Transverse colon (tissue), 4 donors: ENCODE measurements around the gene STRBP. TPM values are rescaled to one million over a fixed set of nuclear protein-coding genes. Genes with fewer than 3 reads are reported as not detected.

Experiments
- DNase-seq: peaks from one replicate; pipeline ENCODE4 v3.0.0-alpha.2; 2019
- H3K27ac ChIP-seq, 4 donors: fragments of 200-600 bp; sonication (generic); 2 replicates each; pipeline ENCODE4 v1.5.1; 2016 to 2018; ENCODE audit warnings: inconsistent platforms in 4 of 4
- H3K27me3 ChIP-seq: fragments of 200-600 bp; sonication (generic); 2 replicates; pipeline ENCODE4 v1.5.1; 2017; ENCODE audit warnings: inconsistent platforms
- H3K36me3 ChIP-seq, 4 donors: fragments of 200-600 bp; sonication (generic); 2 replicates each; pipeline ENCODE4 v1.5.1; 2017 to 2019; ENCODE audit warnings: inconsistent platforms in 4 of 4
- H3K4me1 ChIP-seq, 4 donors: fragments of 200-600 bp; sonication (generic); 2 replicates each; pipeline ENCODE4 v1.5.1; 2017 to 2020; ENCODE audit warnings: inconsistent platforms in 4 of 4
- H3K4me3 ChIP-seq, 4 donors: fragments of 200-600 bp; sonication (generic); 1 replicate in 1 of 4; 2 replicates in 3 of 4; pipeline versions ENCODE4 v1.5.1 to v1.6.1; 2017 to 2019; ENCODE audit warnings: inconsistent platforms in 4 of 4
- H3K9me3 ChIP-seq, 2 donors: fragments of 200-600 bp; sonication (generic); 2 replicates each; pipeline ENCODE4 v1.5.1; 2017 to 2019; ENCODE audit warnings: inconsistent platforms in 2 of 2
- EP300 ChIP-seq: sonication (generic); formaldehyde crosslinking; IDR thresholded peaks from one replicate; pipeline ENCODE4 v1.6.1; 2017; ENCODE audit warnings: antibody characterized with exemption, low read depth
- POLR2A ChIP-seq: fragments of 450-650 bp; IDR thresholded peaks from one replicate; pipeline ENCODE4 v1.6.1; 2016; ENCODE audit warnings: antibody characterized with exemption, mild to moderate bottlenecking, moderate library complexity
- POLR2AphosphoS5 ChIP-seq, 3 donors: sonication (generic); formaldehyde crosslinking; IDR thresholded peaks; one replicate each; pipeline ENCODE4 v1.6.1; 2016; ENCODE audit warnings: antibody characterized with exemption in 3 of 3
- WGBS, 2 donors: methylation state at CpG; one replicate each; pipeline ENCODE4 v1.1.5; 2018; ENCODE audit warnings: low coverage in 1 of 2; 5-methylcytosine and 5-hydroxymethylcytosine counted together
- in situ Hi-C, 4 donors: fragments of 200-750 bp; cut with MboI; loops; one replicate each; pipeline versions ENCODE4 v1.15.0 to v1.15.1; 2017; ENCODE audit warnings: low sequenced_read_pairs in 3 of 4, low pct_ligation_motif_present in 1 of 4, low pct_unique_long_range_greater_than_20kb in 1 of 4
- intact Hi-C: fragments of 100-400 bp; cut with DNase I; formaldehyde crosslinking; loops from one replicate; pipeline ENCODE4 v1.15.1; 2023; ENCODE audit warnings: low total_unique reads
- total RNA-seq, 4 donors: library from RNA; depleted of rRNA; stranded (reverse); fragments of >200 nt; gene quantifications; one replicate each; pipeline ENCODE4 v1.1.0, GENCODE V29; 2016
- TF ChIP-seq, protein P1 (sequence below), 5 experiments: fragments of 200-600 bp in 3 of 5; fragments of 450-650 bp in 2 of 5; sonication (generic) in 3 of 5; IDR thresholded peaks; 1 replicate in 2 of 5; 2 replicates in 3 of 5; pipeline ENCODE4 v1.5.1; 2016 to 2017; ENCODE audit warnings: antibody characterized with exemption in 5 of 5, inconsistent platforms in 3 of 5, mild to moderate bottlenecking in 2 of 5, moderate library complexity in 1 of 5

Gene STRBP
- total RNA-seq, 4 donors from 2014 or later = 19.1 to 50.3 (median 43.2) TPM

DNA sequence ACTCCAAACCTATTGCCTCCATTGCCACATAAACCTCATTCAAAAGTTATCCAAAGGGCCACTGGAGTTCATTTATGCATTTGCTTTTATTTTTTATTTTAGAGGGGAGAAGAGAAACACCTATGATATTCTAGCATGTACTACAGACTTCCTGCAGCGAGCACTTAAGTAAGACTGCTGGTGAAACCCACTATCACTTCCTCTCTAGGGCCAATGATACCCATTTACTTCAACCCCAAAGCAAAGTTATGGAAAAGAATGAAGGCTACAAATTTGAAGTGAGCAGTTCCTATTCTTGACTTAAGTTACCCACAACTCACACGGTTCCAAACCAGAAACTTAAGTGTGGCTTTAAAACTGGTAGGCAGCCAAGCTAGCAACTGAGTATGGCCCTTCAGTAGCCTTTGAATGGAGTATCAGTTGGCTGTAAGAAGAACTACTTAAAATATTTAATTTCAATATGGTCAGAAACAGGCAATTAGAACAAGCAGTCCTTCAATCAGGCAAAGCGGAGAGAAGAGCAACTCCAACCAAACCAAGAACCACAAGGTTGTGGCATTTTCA lies 140.8 kb downstream of the STRBP start:
- Histone ChIP-seq H3K4me3 (no peak overlapping the region), H3K4me1 (no peaks in the 10 kb centered on the region), H3K36me3 (peaks cover 0 to 11% (median 5%) of the 10 kb centered on the region in 4 donors), H3K27ac (no peak overlapping the region), H3K27me3 (no peaks in the 10 kb centered on the region), H3K9me3 (no peaks in the 10 kb centered on the region)
- 75 to 85% methylated on average over 2 to 3 of the region's 3 CpGs for WGBS, 2 donors
- TF ChIP-seq, protein P1, sequence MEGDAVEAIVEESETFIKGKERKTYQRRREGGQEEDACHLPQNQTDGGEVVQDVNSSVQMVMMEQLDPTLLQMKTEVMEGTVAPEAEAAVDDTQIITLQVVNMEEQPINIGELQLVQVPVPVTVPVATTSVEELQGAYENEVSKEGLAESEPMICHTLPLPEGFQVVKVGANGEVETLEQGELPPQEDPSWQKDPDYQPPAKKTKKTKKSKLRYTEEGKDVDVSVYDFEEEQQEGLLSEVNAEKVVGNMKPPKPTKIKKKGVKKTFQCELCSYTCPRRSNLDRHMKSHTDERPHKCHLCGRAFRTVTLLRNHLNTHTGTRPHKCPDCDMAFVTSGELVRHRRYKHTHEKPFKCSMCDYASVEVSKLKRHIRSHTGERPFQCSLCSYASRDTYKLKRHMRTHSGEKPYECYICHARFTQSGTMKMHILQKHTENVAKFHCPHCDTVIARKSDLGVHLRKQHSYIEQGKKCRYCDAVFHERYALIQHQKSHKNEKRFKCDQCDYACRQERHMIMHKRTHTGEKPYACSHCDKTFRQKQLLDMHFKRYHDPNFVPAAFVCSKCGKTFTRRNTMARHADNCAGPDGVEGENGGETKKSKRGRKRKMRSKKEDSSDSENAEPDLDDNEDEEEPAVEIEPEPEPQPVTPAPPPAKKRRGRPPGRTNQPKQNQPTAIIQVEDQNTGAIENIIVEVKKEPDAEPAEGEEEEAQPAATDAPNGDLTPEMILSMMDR (IDR thresholded peaks at IDR 0.05) = no peak
- TF ChIP-seq POLR2AphosphoS5 (IDR thresholded peaks at IDR 0.05) (no peak), POLR2A (no peak), EP300 (no peak)
- intact Hi-C loops (no loop called here), in situ Hi-C loops (no loop called here)
- DNase-seq = no peak

DNA sequence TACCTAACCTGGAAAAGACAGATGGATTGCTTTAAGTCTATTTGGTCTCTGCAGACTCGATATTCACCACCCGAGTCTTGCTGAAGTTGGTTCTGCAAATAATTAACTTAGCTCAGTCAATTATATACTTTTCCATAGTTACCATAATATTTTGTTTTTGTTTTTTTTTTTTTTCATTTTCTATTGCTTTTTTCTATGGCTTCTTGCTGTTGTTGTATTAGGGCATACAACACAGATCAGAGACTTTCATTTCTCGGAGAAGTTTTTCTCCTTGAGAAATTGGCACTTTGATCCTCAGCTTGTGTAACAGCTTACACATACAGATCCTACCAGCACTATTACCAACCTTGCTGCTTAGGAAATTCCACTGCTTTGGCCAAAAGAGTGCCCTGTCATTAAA lies 146.9 kb downstream of the STRBP start:
- no peaks in the 10 kb centered on the region for H3K36me3 ChIP-seq
- 49 to 56% methylated on average over 3 of the region's 3 CpGs for WGBS, 2 donors
- intact Hi-C loops = no loop called here
- TF ChIP-seq, protein P1 (IDR thresholded peaks at IDR 0.05) = no peak
- TF ChIP-seq POLR2A = no peak
- no peak for TF ChIP-seq EP300
- TF ChIP-seq POLR2AphosphoS5 (IDR thresholded peaks at IDR 0.05) = no peak
- H3K9me3 ChIP-seq = no peaks in the 10 kb centered on the region
- H3K4me1 ChIP-seq = peaks cover 0 to 20% (median 3%) of the 10 kb centered on the region in 4 donors
- H3K27me3 ChIP-seq = no peaks in the 10 kb centered on the region
- H3K27ac ChIP-seq = peak overlapping the region in 1 of 4 donors; percentile 33
- in situ Hi-C loops = no loop called here
- H3K4me3 ChIP-seq = no peak overlapping the region
- no peak for DNase-seq

DNA sequence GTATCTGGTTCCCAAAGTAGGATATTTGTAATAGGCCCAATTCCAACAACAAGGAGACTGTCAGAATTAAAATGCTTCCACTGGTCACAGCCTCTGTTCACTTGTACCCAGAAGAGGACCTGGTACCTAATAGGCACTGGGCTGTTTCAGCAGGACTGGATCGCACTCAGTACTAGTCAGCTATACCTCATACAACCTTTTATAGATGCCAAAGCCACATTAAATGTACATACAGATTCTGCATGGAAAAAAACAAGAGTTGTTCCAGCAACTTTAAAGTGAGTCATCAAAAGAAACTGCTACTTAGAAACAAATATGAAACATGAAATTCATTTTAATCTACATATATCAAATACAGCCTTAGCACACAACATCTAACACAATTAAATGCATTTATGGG lies 147.4 kb downstream of the STRBP start:
- in situ Hi-C loops (no loop called here), intact Hi-C loops (no loop called here)
- Histone ChIP-seq H3K36me3 (no peaks in the 10 kb centered on the region), H3K4me3 (no peak overlapping the region), H3K9me3 (no peaks in the 10 kb centered on the region), H3K27ac (peak overlapping the region in 1 of 4 donors; percentile 33), H3K27me3 (no peaks in the 10 kb centered on the region), H3K4me1 (peaks cover 0 to 20% (median 3%) of the 10 kb centered on the region in 4 donors)
- TF ChIP-seq, protein P1 (IDR thresholded peaks at IDR 0.05) = no peak
- TF ChIP-seq POLR2AphosphoS5 (IDR thresholded peaks at IDR 0.05) = no peak
- no peak for TF ChIP-seq POLR2A
- no peak for TF ChIP-seq EP300
- no peak for DNase-seq
- WGBS, 2 donors = 80 to 89% methylated on average over 1 of the region's 1 CpG

DNA sequence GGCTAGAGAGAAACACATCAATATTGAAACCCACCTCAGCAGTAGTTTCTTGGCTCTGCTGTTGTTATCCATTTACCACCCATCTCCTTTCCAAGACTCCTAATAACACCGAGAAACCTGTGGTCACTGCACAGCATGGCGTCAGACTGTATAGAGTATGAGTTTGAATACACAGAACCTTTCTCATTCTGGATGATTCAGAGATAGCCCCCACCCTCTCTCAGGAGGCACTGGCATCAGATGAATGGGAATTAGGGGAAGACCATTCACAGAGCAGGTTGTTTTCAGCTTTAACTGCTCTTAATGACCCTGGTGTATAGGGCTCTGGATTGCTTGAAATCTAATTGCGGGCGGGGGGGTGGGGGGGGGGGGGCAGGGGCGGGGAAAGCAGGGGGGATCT lies 148.3 kb downstream of the STRBP start:
- Histone ChIP-seq H3K36me3 (no peaks in the 10 kb centered on the region), H3K4me3 (no peak overlapping the region), H3K9me3 (no peaks in the 10 kb centered on the region), H3K4me1 (peaks cover 0 to 20% (median 3%) of the 10 kb centered on the region in 4 donors), H3K27me3 (no peaks in the 10 kb centered on the region), H3K27ac (no peak overlapping the region)
- 64 to 83% methylated on average over 2 to 5 of the region's 5 CpGs for WGBS, 2 donors
- in situ Hi-C loops = no loop called here
- no peak for DNase-seq
- intact Hi-C loops = no loop called here
- TF ChIP-seq, protein P1 (IDR thresholded peaks at IDR 0.05) = no peak
- TF ChIP-seq POLR2A = no peak
- TF ChIP-seq EP300 = no peak
- no peak for TF ChIP-seq POLR2AphosphoS5 (IDR thresholded peaks at IDR 0.05)
